Naive thymus-derived CD4-positive, alpha-beta T cell (primary cell): ENCODE results near the gene PPA2. TPM values are rescaled to one million over a fixed set of nuclear protein-coding genes. Genes with fewer than 3 reads are reported as not detected.

ENCODE experiments used
- ATAC-seq: fragments of 150-1000 bp; cut with Tn5 transposase; 2 replicates; pipeline ENCODE4 v1.10.0; 2021; ENCODE audit warnings: mild to moderate bottlenecking, moderate library complexity
- CTCF ChIA-PET: fragments of 350-600 bp; sonication (Branson Sonifier 250); formaldehyde crosslinking; loops from one replicate; lab custom pipeline; 2021; ENCODE audit warnings: antibody characterized with exemption; lab: Charles Lee
- POLR2A ChIA-PET: fragments of 350-600 bp; sonication (Branson Sonifier 250); formaldehyde crosslinking; loops from one replicate; lab custom pipeline; 2021; ENCODE audit warnings: antibody characterized with exemption, inconsistent platforms; lab: Charles Lee
- DNase-seq, 9 donors: peaks; one replicate each; pipeline versions ENCODE4 v3.0.0 to v3.0.0-alpha.2; 2020 to 2022; ENCODE audit warnings: mixed read lengths in 1 of 9
- H3K27ac ChIP-seq: one replicate; pipeline ENCODE4 v1.7.0; 2013; ENCODE audit warnings: mild to moderate bottlenecking, low read depth, low read length, moderate library complexity
- H3K27me3 ChIP-seq, 2 donors: one replicate each; pipeline ENCODE4 v1.7.0; 2013; ENCODE audit warnings: low read length in 2 of 2, mild to moderate bottlenecking in 2 of 2, moderate library complexity in 2 of 2; ENCODE audit not compliant: control insufficient read depth in 2 of 2, insufficient read depth in 2 of 2
- H3K36me3 ChIP-seq, 3 experiments: 1 replicate in 2 of 3; 2 replicates in 1 of 3; pipeline ENCODE4 v1.7.0; 2013; ENCODE audit warnings: low read length in 3 of 3, mild to moderate bottlenecking in 3 of 3, moderate library complexity in 1 of 3; ENCODE audit not compliant: insufficient read depth in 3 of 3, control insufficient read depth in 2 of 3
- H3K4me1 ChIP-seq, 2 donors: one replicate each; pipeline ENCODE4 v1.7.0; 2013; ENCODE audit warnings: low read length in 2 of 2, mild to moderate bottlenecking in 2 of 2, moderate library complexity in 1 of 2; ENCODE audit not compliant: control insufficient read depth in 2 of 2, insufficient read depth in 2 of 2
- H3K4me3 ChIP-seq: 2 replicates; pipeline ENCODE4 v1.7.0; 2013; ENCODE audit warnings: mild to moderate bottlenecking, low read length
- H3K9me3 ChIP-seq, 3 experiments: 1 replicate in 2 of 3; 2 replicates in 1 of 3; pipeline ENCODE4 v1.7.0; 2013; ENCODE audit warnings: low read length in 3 of 3; ENCODE audit not compliant: control insufficient read depth in 2 of 3
- H3K27ac Mint-ChIP-seq, 9 donors: one replicate each; pipeline ENCODE4 v1.8.0; 2020 to 2022; ENCODE audit warnings: mixed read lengths in 9 of 9, mild to moderate bottlenecking in 8 of 9, moderate library complexity in 5 of 9, inconsistent platforms in 2 of 9
- H3K27me3 Mint-ChIP-seq, 5 donors: one replicate each; pipeline ENCODE4 v1.8.0; 2021 to 2022; ENCODE audit warnings: mixed read lengths in 5 of 5, mild to moderate bottlenecking in 1 of 5
- H3K36me3 Mint-ChIP-seq, 5 donors: one replicate each; pipeline ENCODE4 v1.8.0; 2020 to 2022; ENCODE audit warnings: mixed read lengths in 5 of 5, mild to moderate bottlenecking in 3 of 5, inconsistent platforms in 1 of 5
- H3K4me1 Mint-ChIP-seq, 7 donors: one replicate each; pipeline ENCODE4 v1.8.0; 2020 to 2022; ENCODE audit warnings: mixed read lengths in 7 of 7, mild to moderate bottlenecking in 3 of 7, inconsistent platforms in 1 of 7
- H3K4me3 Mint-ChIP-seq, 10 donors: one replicate each; pipeline ENCODE4 v1.8.0; 2020 to 2022; ENCODE audit warnings: mild to moderate bottlenecking in 10 of 10, mixed read lengths in 10 of 10, moderate library complexity in 6 of 10, inconsistent platforms in 2 of 10
- H3K9me3 Mint-ChIP-seq, 11 donors: one replicate each; pipeline ENCODE4 v1.8.0; 2020 to 2022; ENCODE audit warnings: mixed read lengths in 11 of 11, mild to moderate bottlenecking in 4 of 11, inconsistent platforms in 1 of 11, moderate library complexity in 1 of 11
- intact Hi-C, 2 donors: fragments of 100-400 bp; cut with micrococcal nuclease; formaldehyde crosslinking; loops; one replicate each; pipeline ENCODE4 v1.15.1; 2023
- polyA plus RNA-seq, 2 donors: library from polyadenylated mRNA; unstranded; fragments of 300-500 nt; fragmentation: Illumina TruSeq; gene quantifications; one replicate each; pipeline ENCODE4 v1.2.3, GENCODE V29; 2021
- total RNA-seq, 6 experiments: library from RNA in 5 of 6; stranded (reverse) in 5 of 6; gene quantifications; 1 replicate in 5 of 6; 2 replicates in 1 of 6; pipeline ENCODE4 v1.2.3 and lab custom pipeline; 2021 to 2026

PPA2 gene
- total and polyA plus RNA-seq, 7 experiments from 2014 or later: 38.2 to 107 (median 51.2) TPM

DNA sequence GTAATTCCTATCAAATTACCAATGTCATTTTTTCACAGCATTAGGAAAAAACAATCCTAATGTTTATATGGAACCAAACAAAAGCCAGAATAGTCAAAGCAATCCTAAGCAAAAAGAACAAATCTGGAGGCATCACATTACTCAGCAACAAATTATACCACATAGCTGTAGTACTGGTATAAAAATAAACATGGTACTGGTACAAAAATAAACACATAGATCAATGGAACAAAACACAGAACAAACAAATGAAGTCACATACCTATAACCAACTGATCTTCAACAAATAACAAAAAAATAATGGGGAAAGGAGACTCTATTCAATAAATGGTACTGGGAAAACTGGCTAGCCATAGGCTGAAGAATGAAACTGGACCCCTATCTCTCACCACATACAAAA lies 37.4 kb downstream of the PPA2 start:
- H3K27ac Mint-ChIP-seq: no peak overlapping the region

GRCh38 chr4:105434940-105435339 lies 38.9 kb downstream of the PPA2 start:
- intact Hi-C loops: no loop called here
- Mint-ChIP-seq H3K4me1 (peaks cover 0 to 2% (median 0%) of the 10 kb centered on the region in 7 donors), H3K36me3 (peaks cover 17 to 83% (median 79%) of the 10 kb centered on the region in 5 donors), H3K9me3 (peaks cover 3 to 27% (median 13%) of the 10 kb centered on the region in 11 donors), H3K27me3 (no peaks in the 10 kb centered on the region), H3K4me3 (no peak overlapping the region), H3K27ac (no peak overlapping the region)
- ChIA-PET POLR2A (no interaction called here), CTCF (no interaction called here)
- Histone ChIP-seq H3K27me3 (no peaks in the 10 kb centered on the region), H3K27ac (no peak overlapping the region), H3K36me3 (peaks cover 0 to 57% (median 10%) of the 10 kb centered on the region in 3 experiments), H3K9me3 (no peaks in the 10 kb centered on the region), H3K4me3 (no peak overlapping the region), H3K4me1 (no peaks in the 10 kb centered on the region)
- ATAC-seq: no peak
- DNase-seq: no peak

More for the DNA sequence above, 37.4 kb downstream of the PPA2 start:
- H3K36me3 ChIP-seq: peaks cover 0 to 60% (median 10%) of the 10 kb centered on the region in 3 experiments
- no peak overlapping the region for H3K4me3 ChIP-seq
- ChIA-PET CTCF (interaction anchor here (0.6 kb wide), 1 partner anchor 46 kb away, joined by 3 read pairs; no protein-coding TSS in a partner anchor), POLR2A (no interaction called here)
- H3K27ac ChIP-seq: no peak overlapping the region
- Mint-ChIP-seq H3K4me3 (no peak overlapping the region), H3K27me3 (no peaks in the 10 kb centered on the region), H3K4me1 (peaks cover 0 to 4% (median 0%) of the 10 kb centered on the region in 7 donors), H3K36me3 (peaks cover 21 to 87% (median 80%) of the 10 kb centered on the region in 5 donors), H3K9me3 (peaks cover 3 to 27% (median 13%) of the 10 kb centered on the region in 11 donors)
- DNase-seq (no peak), ATAC-seq (no peak)
- no peaks in the 10 kb centered on the region for H3K9me3 ChIP-seq
- no peaks in the 10 kb centered on the region for H3K4me1 ChIP-seq
- intact Hi-C loops: no loop called here
- no peaks in the 10 kb centered on the region for H3K27me3 ChIP-seq

DNA sequence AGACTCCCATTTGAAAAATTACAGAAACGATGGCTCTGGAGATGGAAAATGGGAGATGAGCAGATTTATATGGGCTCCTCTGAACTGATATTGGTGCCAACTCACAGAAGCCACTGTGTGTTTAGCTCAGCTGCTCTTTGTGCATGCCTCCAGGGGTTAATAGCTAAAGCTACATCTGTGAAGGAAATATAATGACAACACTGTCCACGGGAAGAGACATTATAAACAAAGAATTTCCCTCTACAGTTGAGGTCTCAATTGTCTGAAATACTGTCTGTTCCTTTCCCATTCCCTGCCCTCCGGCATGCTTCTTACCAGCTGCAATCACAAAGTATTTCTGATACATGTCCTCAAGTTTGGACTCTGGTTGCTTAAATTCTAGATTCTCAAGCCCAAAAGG lies 40.4 kb downstream of the PPA2 start:
- H3K9me3 Mint-ChIP-seq: peaks cover 3 to 27% (median 13%) of the 10 kb centered on the region in 11 donors

GRCh38 chr4:105432438-105432837 lies 41.4 kb downstream of the PPA2 start:
- ChIA-PET POLR2A (no interaction called here), CTCF (no interaction called here)
- peaks cover 0 to 51% (median 6%) of the 10 kb centered on the region in 3 experiments for H3K36me3 ChIP-seq
- H3K4me1 Mint-ChIP-seq: peaks cover 0 to 6% (median 2%) of the 10 kb centered on the region in 7 donors
- no peak overlapping the region for H3K27ac ChIP-seq
- H3K27me3 Mint-ChIP-seq: no peaks in the 10 kb centered on the region
- H3K9me3 ChIP-seq: no peaks in the 10 kb centered on the region
- H3K36me3 Mint-ChIP-seq: peaks cover 21 to 81% (median 75%) of the 10 kb centered on the region in 5 donors
- H3K4me1 ChIP-seq: no peaks in the 10 kb centered on the region
- H3K27ac Mint-ChIP-seq: no peak overlapping the region
- no peak overlapping the region for H3K4me3 ChIP-seq
- no peak overlapping the region for H3K4me3 Mint-ChIP-seq
- intact Hi-C loops: no loop called here
- ATAC-seq: no peak
- no peak for DNase-seq
- no peaks in the 10 kb centered on the region for H3K27me3 ChIP-seq
- H3K9me3 Mint-ChIP-seq: peaks cover 3 to 27% (median 14%) of the 10 kb centered on the region in 11 donors

More for the DNA sequence above, 40.4 kb downstream of the PPA2 start:
- no peak overlapping the region for H3K4me3 Mint-ChIP-seq
- Histone ChIP-seq H3K27ac (no peak overlapping the region), H3K4me1 (no peaks in the 10 kb centered on the region), H3K36me3 (peaks cover 0 to 60% (median 10%) of the 10 kb centered on the region in 3 experiments), H3K4me3 (no peak overlapping the region), H3K9me3 (no peaks in the 10 kb centered on the region), H3K27me3 (no peaks in the 10 kb centered on the region)
- peaks cover 0 to 1% (median 0%) of the 10 kb centered on the region in 7 donors for H3K4me1 Mint-ChIP-seq
- H3K27me3 Mint-ChIP-seq: no peaks in the 10 kb centered on the region
- ChIA-PET POLR2A (no interaction called here), CTCF (no interaction called here)
- DNase-seq: no peak
- ATAC-seq: no peak
- peaks cover 17 to 80% (median 74%) of the 10 kb centered on the region in 5 donors for H3K36me3 Mint-ChIP-seq
- no peak overlapping the region for H3K27ac Mint-ChIP-seq
- intact Hi-C loops: no loop called here

- peaks cover 0 to 6% (median 4%) of the 10 kb centered on the region in 7 donors for H3K4me1 Mint-ChIP-seq
- no peak for DNase-seq
- intact Hi-C loops: no loop called here
These were observed 43.1 kb downstream of the PPA2 start for GRCh38 chr4:105430811-105431210.

GRCh38 chr4:105426187-105426897 lies 47.5 kb downstream of the PPA2 start:
- no peak overlapping the region for H3K27ac ChIP-seq
- Mint-ChIP-seq H3K36me3 (peaks cover 27 to 84% (median 73%) of the 10 kb centered on the region in 5 donors), H3K9me3 (peaks cover 0 to 18% (median 3%) of the 10 kb centered on the region in 11 donors), H3K4me1 (peaks cover 0 to 23% (median 13%) of the 10 kb centered on the region in 7 donors), H3K27me3 (no peaks in the 10 kb centered on the region), H3K27ac (no peak overlapping the region), H3K4me3 (no peak overlapping the region)
- H3K4me1 ChIP-seq: no peaks in the 10 kb centered on the region
- peaks cover 0 to 23% (median 6%) of the 10 kb centered on the region in 3 experiments for H3K36me3 ChIP-seq
- intact Hi-C loops: no loop called here
- DNase-seq (no peak), ATAC-seq (no peak)
- no peaks in the 10 kb centered on the region for H3K27me3 ChIP-seq
- no peak overlapping the region for H3K4me3 ChIP-seq
- ChIA-PET POLR2A (no interaction called here), CTCF (no interaction called here)
- peaks cover 0 to 5% (median 0%) of the 10 kb centered on the region in 3 experiments for H3K9me3 ChIP-seq

More at GRCh38 chr4:105430811-105431210, 43.1 kb downstream of the PPA2 start:
- no peak for ATAC-seq
- Mint-ChIP-seq H3K27ac (peak overlapping the region in 1 of 9 donors; percentile 13), H3K27me3 (no peaks in the 10 kb centered on the region), H3K4me3 (no peak overlapping the region), H3K36me3 (peaks cover 15 to 81% (median 74%) of the 10 kb centered on the region in 5 donors), H3K9me3 (peaks cover under 1 to 17% (median 8%) of the 10 kb centered on the region in 11 donors)
- ChIA-PET CTCF (no interaction called here), POLR2A (interaction anchor here (0.6 kb wide), 1 partner anchor 14 kb away, joined by 4 read pairs; no protein-coding TSS in a partner anchor)
- Histone ChIP-seq H3K27ac (no peak overlapping the region), H3K4me1 (no peaks in the 10 kb centered on the region), H3K27me3 (no peaks in the 10 kb centered on the region), H3K4me3 (no peak overlapping the region), H3K36me3 (peaks cover 0 to 42% (median 4%) of the 10 kb centered on the region in 3 experiments), H3K9me3 (peaks cover 0 to 5% (median 0%) of the 10 kb centered on the region in 3 experiments)
